PC-3 (cell line): ENCODE results near the gene ADAM11. TPM values are rescaled to one million over a fixed set of nuclear protein-coding genes. Genes with fewer than 3 reads are reported as not detected.

Experiments used
- ATAC-seq: fragments of 200-7000 bp; cut with Tn5 transposase; 2 replicates; pipeline ENCODE4 v1.9.1; 2020; ENCODE audit warnings: mild to moderate bottlenecking, moderate library complexity
- BruUV-seq: library from RNA; stranded (reverse); fragments of 400-500 nt; replicated peaks from 2 replicates; lab custom pipeline; 2021; lab: Mats Ljungman, UMichigan
- CTCF ChIA-PET: fragments of 300-600 bp; sonication (Branson Sonifier 250); formaldehyde crosslinking; loops from one replicate; lab custom pipeline; 2022; ENCODE audit warnings: antibody characterized with exemption; lab: Charles Lee
- POLR2A ChIA-PET: fragments of 300-600 bp; sonication (Branson Sonifier 250); formaldehyde crosslinking; loops from one replicate; lab custom pipeline; 2022; ENCODE audit warnings: antibody characterized with exemption; ENCODE audit not compliant: unreplicated experiment; lab: Charles Lee
- DNase-seq: peaks from one replicate; pipeline ENCODE4 v3.0.0-alpha.2; 2015
- H2AFZ ChIP-seq: fragments of 300-600 bp; sonication (generic); 2 replicates; pipeline ENCODE4 v1.6.0; 2016; ENCODE audit warnings: antibody characterized with exemption, low read length
- H3F3A ChIP-seq: fragments of 300-600 bp; sonication (generic); one replicate; pipeline ENCODE4 v1.6.0; 2017; ENCODE audit warnings: antibody characterized with exemption, low read length, control low read depth, mild to moderate bottlenecking; ENCODE audit not compliant: unreplicated experiment
- H3K27ac ChIP-seq: fragments of 300-600 bp; sonication (generic); 2 replicates; pipeline ENCODE4 v1.5.1; 2016; ENCODE audit warnings: mild to moderate bottlenecking, low read length
- H3K27me3 ChIP-seq: fragments of 300-600 bp; sonication (generic); 2 replicates; pipeline ENCODE4 v1.6.1; 2016; ENCODE audit warnings: low read length, mixed read lengths
- H3K36me3 ChIP-seq: fragments of 300-600 bp; sonication (generic); 2 replicates; pipeline ENCODE4 v1.6.1; 2016; ENCODE audit warnings: low read depth, mixed run types, low read length, mixed read lengths
- H3K4me1 ChIP-seq: fragments of 300-600 bp; sonication (generic); 2 replicates; pipeline ENCODE4 v1.5.1; 2016; ENCODE audit warnings: low read length; ENCODE audit not compliant: insufficient read depth
- H3K4me2 ChIP-seq: fragments of 300-600 bp; sonication (generic); 2 replicates; pipeline ENCODE4 v1.6.0; 2016; ENCODE audit warnings: low read length
- H3K4me3 ChIP-seq: fragments of 300-600 bp; sonication (generic); 2 replicates; pipeline ENCODE4 v1.5.1; 2016; ENCODE audit warnings: mild to moderate bottlenecking, low read length, mixed read lengths
- H3K79me2 ChIP-seq: fragments of 300-600 bp; sonication (generic); 2 replicates; pipeline ENCODE4 v1.6.1; 2017; ENCODE audit warnings: low read length, mixed read lengths
- H3K9ac ChIP-seq: fragments of 300-600 bp; sonication (generic); 2 replicates; pipeline ENCODE4 v1.6.0; 2016; ENCODE audit warnings: mild to moderate bottlenecking, low read length
- H3K9me2 ChIP-seq: fragments of 300-600 bp; sonication (generic); replicated peaks from 2 replicates; pipeline ENCODE4 v1.6.1; 2016; ENCODE audit warnings: mixed run types, low read length, mixed read lengths
- H3K9me3 ChIP-seq: fragments of 300-600 bp; sonication (generic); 2 replicates; pipeline ENCODE4 v1.6.1; 2016; ENCODE audit warnings: low read length, mixed read lengths
- H4K20me1 ChIP-seq: fragments of 300-600 bp; sonication (generic); 2 replicates; pipeline ENCODE4 v1.6.1; 2016; ENCODE audit warnings: low read length, mixed read lengths
- EZH2 ChIP-seq: fragments of 300-600 bp; sonication (generic); IDR thresholded peaks from one replicate; pipeline ENCODE4 v1.6.1; 2017; ENCODE audit warnings: antibody characterized with exemption, mild to moderate bottlenecking, low read length; ENCODE audit not compliant: unreplicated experiment
- EZH2phosphoT487 ChIP-seq: fragments of 300-600 bp; sonication (generic); IDR thresholded peaks from 2 replicates; pipeline ENCODE4 v1.6.1; 2018; ENCODE audit warnings: mild to moderate bottlenecking, antibody characterized with exemption, low read length, borderline replicate concordance
- intact Hi-C: fragments of 100-400 bp; cut with micrococcal nuclease; formaldehyde crosslinking; loops from 2 replicates; pipeline ENCODE4 v1.9.0; 2023
- total RNA-seq: library from RNA; depleted of rRNA; stranded (reverse); fragments of >200 nt; gene quantifications from 2 replicates; pipeline ENCODE4 v1.2.3, GENCODE V29; 2014
- TF ChIP-seq, protein P1 (sequence below): fragments of 300-600 bp; sonication (generic); conservative IDR thresholded peaks from 2 replicates; pipeline ENCODE4 v1.5.1; 2017; ENCODE audit warnings: antibody characterized with exemption, low read depth, mild to moderate bottlenecking, low read length

Gene ADAM11
- total RNA-seq, 1 experiment from 2014 or later: 2.9 TPM

DNA sequence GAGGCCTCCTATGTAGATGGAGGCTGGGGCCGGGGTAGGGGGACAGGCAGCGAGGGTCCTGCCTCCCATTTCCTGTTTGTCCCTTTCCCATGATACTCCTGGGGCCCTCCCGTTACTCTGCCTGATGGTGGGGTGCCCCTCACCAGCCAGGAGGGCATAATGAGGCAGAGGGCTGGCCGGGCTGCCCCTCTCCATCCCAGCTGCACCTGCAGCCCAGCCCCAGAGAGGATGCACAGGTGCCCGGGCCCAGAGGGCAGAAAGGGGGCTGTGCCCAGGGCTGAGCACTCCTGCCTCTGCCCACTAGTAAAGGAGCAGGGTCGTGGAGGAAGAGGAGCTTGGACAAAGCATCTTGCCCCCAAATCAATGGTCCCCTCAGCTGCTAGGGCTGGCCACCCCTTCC is 10.4 kb downstream of the ADAM11 start:
- BruUV-seq: no TSS peak
- no peak for ATAC-seq
- no peaks in the 10 kb centered on the region for H3K36me3 ChIP-seq
- no peak overlapping the region for H3K4me2 ChIP-seq
- DNase-seq: no peak
- H3K27me3 ChIP-seq: no peaks in the 10 kb centered on the region
- H3K4me3 ChIP-seq: no peak overlapping the region
- intact Hi-C loops: no loop called here
- no peaks in the 10 kb centered on the region for H3K79me2 ChIP-seq
- no peaks in the 10 kb centered on the region for H3K9me3 ChIP-seq
- no peaks in the 10 kb centered on the region for H3K9me2 ChIP-seq
- TF ChIP-seq, protein P1, sequence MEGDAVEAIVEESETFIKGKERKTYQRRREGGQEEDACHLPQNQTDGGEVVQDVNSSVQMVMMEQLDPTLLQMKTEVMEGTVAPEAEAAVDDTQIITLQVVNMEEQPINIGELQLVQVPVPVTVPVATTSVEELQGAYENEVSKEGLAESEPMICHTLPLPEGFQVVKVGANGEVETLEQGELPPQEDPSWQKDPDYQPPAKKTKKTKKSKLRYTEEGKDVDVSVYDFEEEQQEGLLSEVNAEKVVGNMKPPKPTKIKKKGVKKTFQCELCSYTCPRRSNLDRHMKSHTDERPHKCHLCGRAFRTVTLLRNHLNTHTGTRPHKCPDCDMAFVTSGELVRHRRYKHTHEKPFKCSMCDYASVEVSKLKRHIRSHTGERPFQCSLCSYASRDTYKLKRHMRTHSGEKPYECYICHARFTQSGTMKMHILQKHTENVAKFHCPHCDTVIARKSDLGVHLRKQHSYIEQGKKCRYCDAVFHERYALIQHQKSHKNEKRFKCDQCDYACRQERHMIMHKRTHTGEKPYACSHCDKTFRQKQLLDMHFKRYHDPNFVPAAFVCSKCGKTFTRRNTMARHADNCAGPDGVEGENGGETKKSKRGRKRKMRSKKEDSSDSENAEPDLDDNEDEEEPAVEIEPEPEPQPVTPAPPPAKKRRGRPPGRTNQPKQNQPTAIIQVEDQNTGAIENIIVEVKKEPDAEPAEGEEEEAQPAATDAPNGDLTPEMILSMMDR: no peak
- TF ChIP-seq EZH2 (no peak), EZH2phosphoT487 (no peak)
- H3K9ac ChIP-seq: no peak overlapping the region
- no peaks in the 10 kb centered on the region for H4K20me1 ChIP-seq
- H2AFZ ChIP-seq: no peak overlapping the region
- POLR2A ChIA-PET: no interaction called here
- H3K4me1 ChIP-seq: peaks cover 2% of the 10 kb centered on the region; the same call in 1 of the 2 replicates
- CTCF ChIA-PET: interaction anchor here (0.6 kb wide), 1 partner anchor 245 kb away, joined by 12 read pairs; no protein-coding TSS in a partner anchor
- no peaks in the 10 kb centered on the region for H3F3A ChIP-seq
- H3K27ac ChIP-seq: no peak overlapping the region

DNA sequence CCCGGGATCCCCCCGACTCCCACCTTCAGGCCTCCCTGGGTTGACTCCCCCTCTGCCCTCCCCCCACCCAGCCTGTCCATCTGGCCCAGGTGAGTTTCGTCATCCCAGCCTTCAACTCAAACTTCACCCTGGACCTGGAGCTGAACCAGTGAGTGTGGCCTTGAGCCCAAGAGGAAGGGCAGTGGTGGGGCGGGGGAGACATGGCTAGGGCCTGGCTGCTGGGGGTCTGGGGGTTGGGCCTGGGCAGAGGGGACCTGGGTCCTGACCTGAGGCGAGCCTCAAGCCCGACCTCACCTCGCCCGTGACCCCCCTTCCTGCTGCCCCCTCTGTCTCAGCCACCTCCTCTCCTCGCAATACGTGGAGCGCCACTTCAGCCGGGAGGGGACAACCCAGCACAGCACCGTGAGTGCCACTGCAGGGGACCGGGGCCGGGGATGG is 10.9 kb downstream of the ADAM11 start:
- Histone ChIP-seq H4K20me1 (no peaks in the 10 kb centered on the region), H3K9me2 (no peaks in the 10 kb centered on the region), H3K9ac (no peak overlapping the region), H3K79me2 (no peaks in the 10 kb centered on the region), H3K27ac (no peak overlapping the region), H3K4me2 (no peak overlapping the region), H3K27me3 (no peaks in the 10 kb centered on the region), H3K36me3 (no peaks in the 10 kb centered on the region), H3K4me1 (peaks cover 6% of the 10 kb centered on the region; the same call in 1 of the 2 replicates), H3K9me3 (no peaks in the 10 kb centered on the region), H3F3A (no peaks in the 10 kb centered on the region), H3K4me3 (no peak overlapping the region), H2AFZ (no peak overlapping the region)
- DNase-seq: no peak
- TF ChIP-seq EZH2phosphoT487: no peak
- no peak for TF ChIP-seq EZH2
- TF ChIP-seq, protein P1: no peak
- POLR2A ChIA-PET: no interaction called here
- intact Hi-C loops: no loop called here
- BruUV-seq: no TSS peak
- CTCF ChIA-PET: interaction anchor here (0.6 kb wide), 1 partner anchor 246 kb away, joined by 12 read pairs; no protein-coding TSS in a partner anchor
- ATAC-seq: no peak

DNA sequence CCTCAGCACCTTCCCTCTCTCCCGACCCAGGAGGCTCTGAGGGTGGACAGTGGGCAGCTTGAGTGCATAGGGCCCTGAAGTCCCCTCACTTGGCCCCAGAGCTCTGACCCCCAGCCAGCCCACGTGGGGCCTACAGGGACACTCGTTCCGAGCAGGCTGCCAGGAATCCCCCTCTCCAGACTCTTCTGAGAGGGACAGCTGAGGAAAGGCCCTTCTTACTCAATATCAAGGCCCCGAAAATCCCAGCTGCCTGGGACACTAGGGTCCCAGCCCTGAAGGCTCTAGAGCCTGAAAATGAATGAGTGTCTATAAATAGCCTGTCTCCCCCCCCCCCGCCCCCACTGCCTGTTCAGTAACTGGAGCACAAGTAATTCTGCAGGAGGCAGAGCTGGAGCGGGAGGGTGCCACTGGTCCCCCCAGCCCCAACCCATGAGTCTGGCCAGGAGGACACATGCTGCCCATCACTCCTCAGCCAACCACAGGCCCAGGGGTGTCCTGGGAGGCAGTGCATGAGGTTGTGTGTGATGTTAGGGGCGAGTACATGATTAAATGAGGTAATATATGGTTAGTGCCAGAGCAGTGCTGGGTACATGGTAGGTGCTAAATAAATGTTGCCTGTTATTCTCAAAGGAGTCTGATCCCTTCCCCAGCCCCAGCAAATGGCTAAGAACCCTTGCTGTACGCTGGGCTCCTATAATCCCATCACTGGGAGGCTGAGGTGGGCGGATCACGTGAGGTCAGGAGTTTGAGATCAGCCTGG is 11.6 kb downstream of the ADAM11 start:
- intact Hi-C loops: no loop called here
- no peak for TF ChIP-seq EZH2
- TF ChIP-seq, protein P1: no peak
- no peak for TF ChIP-seq EZH2phosphoT487
- Histone ChIP-seq H3K9me2 (no peaks in the 10 kb centered on the region), H4K20me1 (no peaks in the 10 kb centered on the region), H3K27ac (no peak overlapping the region), H3K79me2 (no peaks in the 10 kb centered on the region), H3K27me3 (no peaks in the 10 kb centered on the region), H3F3A (no peaks in the 10 kb centered on the region), H3K4me1 (peaks cover 7% of the 10 kb centered on the region; the same call in 1 of the 2 replicates), H3K36me3 (no peaks in the 10 kb centered on the region), H3K4me2 (no peak overlapping the region), H3K9me3 (no peaks in the 10 kb centered on the region), H3K4me3 (no peak overlapping the region), H3K9ac (no peak overlapping the region), H2AFZ (no peak overlapping the region)
- ChIA-PET CTCF (interaction anchor here (0.6 kb wide), 3 partner anchors 97 to 266 kb away, joined by 5 to 12 read pairs (median 5); no protein-coding TSS in a partner anchor), POLR2A (no interaction called here)
- no TSS peak for BruUV-seq
- ATAC-seq: no peak
- DNase-seq: no peak
